ENCODE measurements around the gene PLA2G2F.

Gene PLA2G2F

DNA sequence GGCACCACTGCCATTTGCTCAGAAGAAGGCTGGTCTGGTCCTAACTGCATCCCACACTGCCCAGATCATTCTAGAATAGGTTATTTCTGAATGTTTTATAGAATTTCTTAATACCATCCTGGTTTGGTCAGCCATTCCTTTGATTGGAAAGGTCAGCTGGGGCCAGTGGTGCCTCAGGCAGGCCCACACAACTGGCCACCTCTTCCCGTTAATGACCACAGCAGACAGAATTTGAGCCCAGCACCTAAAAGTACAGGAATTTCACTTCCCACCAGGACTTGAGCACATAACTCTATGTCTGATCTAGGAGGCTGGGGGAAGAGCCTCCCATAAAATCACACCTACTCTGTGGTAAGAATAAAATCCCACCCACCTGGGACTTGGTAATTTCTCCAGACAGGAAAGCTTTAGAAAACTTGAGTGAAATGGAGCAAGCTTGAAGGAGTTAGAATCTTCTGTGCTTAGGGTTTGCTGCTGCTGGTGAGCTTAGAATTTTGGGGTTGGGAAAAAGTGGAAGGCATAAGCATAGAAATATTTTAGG, 53.8 kb downstream of the PLA2G2F start:
- DNase-seq = no peak

DNA sequence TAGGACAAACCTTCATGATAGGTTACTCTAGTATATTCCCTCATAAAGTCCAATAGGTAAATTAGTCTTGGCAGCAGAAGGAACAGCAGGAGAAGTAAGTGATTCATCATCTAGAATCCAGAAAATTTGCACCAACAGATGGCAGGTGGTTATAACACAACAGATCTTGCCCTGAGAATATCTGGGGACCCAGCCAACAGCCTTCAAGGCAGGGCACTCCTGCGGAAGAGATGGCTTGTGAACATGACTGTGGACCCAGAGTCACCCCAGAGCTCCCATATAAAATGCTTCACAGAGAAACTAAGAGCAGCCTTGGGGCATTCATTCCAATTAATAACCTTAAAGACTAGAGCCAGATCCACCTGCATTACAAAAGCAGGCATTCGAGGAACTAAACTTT, 55.1 kb downstream of the PLA2G2F start:
- no peak for DNase-seq

DNA sequence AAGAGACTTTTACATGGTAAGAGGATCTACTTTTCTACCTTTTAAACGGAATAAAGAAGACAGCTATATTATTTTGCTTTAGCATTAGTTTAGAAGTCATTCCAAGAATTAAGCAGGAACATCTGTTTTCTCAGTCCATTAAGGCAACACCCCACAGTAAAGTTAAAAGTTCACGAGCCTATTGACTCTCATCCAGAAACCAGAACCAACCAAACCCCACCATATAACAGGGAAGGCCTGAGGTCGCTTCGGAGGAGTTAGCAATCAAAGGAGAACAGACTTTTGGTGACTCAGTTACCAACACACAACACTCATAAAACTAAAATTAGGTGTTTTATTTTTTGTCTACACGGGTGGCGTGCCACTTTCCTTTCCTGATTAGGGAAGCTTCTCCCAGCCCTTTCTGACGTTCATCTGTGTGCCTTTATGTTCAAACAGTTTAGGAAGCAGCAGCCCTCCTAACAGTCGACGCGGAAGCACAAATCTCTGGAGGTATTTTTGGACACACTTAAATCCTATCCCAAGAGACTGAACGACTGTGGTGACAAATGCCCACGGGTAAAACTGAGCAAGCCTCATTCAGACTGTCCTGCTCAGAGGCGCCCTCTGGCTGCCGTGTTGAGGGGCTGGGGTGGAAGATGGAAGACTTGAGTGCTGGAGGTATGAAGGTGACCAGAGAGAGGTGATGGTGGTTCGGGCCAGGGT, 55.8 kb downstream of the PLA2G2F start:
- peak; percentile 77 for DNase-seq

DNA sequence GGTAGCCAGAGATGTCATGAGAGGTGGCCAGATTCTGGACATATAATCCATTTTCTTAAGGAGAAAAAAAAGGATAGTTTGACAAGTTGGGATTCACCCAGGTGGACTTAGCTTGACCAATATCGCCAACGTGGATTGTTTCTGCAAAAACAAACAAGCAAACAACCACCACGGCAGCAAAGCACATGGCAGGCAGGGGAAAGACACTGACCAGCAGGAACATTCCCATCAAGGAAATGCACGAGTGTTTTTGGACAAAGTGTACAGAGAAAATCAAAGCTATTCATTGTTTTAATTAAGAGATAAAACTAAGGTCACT, 56.3 kb downstream of the PLA2G2F start:
- DNase-seq = no peak

DNA sequence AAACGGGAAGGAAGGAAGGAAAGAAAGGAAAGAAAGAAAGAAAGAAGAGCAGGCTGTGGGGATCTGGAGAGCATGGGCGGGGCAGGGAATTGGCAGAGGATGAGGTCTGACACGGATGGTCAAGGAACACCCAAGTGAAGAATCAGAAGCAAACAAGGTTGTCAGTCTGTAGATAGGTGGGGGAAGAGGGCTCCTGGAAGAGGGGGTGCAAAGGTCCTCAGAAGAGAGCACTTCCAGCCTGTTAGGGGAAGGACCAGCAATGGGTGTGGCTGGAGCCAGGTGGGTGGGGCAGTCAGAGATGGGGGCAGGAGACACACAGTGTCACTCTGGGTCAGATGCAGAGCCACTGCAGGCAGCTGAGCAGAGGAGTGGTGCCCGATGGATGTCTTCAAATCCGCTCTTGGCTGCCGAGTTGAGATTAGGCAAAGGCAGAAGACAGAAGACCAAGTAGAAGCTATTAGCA, 58.2 kb downstream of the PLA2G2F start:
- no peak for DNase-seq

DNA sequence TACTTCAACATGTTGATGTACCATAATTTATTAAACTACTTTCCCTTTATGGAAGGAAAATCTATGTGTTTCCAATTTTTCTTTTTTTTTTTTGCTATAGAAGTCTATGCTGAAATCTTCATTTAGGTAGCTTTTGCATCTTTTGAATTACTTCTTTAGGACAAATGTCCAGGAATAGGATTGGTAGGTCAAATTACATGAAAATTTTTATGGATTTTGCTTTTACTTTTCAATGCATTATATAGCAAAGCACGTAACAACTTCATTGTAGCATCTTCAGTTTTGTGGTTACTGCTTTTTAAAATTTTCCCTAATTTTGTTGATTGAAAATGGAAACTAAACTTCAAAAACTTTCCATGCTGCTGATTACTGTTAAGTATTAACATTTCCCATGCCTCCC, 59.2 kb downstream of the PLA2G2F start:
- DNase-seq = no peak

DNA sequence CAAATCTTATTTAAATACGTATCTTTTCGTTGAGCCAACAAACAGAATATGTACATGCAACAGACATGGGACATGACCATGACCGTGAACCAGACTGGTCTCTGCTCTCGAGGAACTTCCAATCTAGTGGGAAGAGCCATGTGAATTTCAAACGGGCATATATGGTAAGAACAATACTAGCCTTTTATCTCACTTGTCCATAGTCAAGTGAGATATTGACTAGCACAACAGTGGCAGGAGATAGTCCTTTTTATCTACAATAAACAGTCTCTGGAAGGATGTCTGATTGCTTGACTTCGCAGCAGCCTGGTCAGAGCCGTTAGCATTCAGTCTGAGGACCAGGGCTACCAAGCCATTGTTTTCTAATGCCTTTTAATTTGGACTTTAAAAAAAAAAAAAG, 59.8 kb downstream of the PLA2G2F start:
- no peak for DNase-seq

DNA sequence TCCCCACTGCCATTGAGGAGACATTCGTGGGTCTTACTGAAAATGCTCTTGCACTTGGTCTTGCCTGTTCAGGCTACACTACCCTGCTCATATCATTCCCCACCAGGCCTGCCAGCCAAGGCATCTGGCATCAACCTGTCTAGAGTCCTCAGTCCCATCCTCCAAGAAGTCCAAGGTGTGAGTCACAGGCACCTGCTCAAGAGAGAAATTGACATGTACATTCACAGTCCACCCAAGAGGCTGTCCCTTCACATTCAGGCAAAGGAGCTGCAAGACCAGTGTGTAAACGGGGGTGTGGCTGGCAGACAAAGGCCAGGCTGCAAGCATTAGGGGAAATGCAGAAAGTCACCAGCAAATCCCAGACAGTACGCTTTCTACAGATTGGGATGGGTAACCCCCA, 60.3 kb downstream of the PLA2G2F start:
- DNase-seq = no peak

DNA sequence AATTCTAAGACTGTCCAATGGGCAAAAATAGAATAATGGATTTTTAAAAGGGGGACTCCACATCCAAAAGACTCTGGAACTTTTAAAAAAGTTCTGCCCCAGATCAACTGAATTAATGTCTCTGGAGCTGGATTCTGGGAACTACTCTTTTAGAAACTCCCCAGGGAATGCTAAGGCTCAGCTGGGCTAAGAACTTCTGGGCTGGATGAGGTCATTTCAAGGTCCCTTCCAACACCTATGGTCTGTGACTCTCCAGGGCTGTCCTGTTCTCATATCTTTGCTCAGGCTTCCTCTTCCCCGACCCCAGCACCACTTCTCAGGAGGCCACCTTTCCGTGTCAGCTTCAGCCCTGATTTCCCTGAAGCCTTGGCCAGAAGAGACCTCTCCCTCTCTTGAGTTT, 60.7 kb downstream of the PLA2G2F start:
- DNase-seq = no peak

Measured in activated CD4-positive, alpha-beta T cell treated with anti-CD3 and anti-CD28 coated beads, Interleukin-10, Interleukin-2, amounts not matched to agents 100 ng/mL and 50 ng/mL, durations not matched to agents 16 hours and 8 hours (primary cell).